HG03575 (cell line): Measurements from ENCODE around the gene FADD.
"Not testable (repeated sequence)": the region's sequence is repeated elsewhere in the genome, so short reads cannot be mapped to it uniquely, and the experiment has no call there.

ENCODE experiments used
- ATAC-seq: cut with Tn5 transposase; IDR thresholded peaks from one replicate; pipeline ENCODE4 v1.9.1; 2021; ENCODE audit not compliant: unreplicated experiment, insufficient number of reproducible peaks, low FRiP score; ENCODE audit errors: extremely low read depth

The FADD gene

DNA sequence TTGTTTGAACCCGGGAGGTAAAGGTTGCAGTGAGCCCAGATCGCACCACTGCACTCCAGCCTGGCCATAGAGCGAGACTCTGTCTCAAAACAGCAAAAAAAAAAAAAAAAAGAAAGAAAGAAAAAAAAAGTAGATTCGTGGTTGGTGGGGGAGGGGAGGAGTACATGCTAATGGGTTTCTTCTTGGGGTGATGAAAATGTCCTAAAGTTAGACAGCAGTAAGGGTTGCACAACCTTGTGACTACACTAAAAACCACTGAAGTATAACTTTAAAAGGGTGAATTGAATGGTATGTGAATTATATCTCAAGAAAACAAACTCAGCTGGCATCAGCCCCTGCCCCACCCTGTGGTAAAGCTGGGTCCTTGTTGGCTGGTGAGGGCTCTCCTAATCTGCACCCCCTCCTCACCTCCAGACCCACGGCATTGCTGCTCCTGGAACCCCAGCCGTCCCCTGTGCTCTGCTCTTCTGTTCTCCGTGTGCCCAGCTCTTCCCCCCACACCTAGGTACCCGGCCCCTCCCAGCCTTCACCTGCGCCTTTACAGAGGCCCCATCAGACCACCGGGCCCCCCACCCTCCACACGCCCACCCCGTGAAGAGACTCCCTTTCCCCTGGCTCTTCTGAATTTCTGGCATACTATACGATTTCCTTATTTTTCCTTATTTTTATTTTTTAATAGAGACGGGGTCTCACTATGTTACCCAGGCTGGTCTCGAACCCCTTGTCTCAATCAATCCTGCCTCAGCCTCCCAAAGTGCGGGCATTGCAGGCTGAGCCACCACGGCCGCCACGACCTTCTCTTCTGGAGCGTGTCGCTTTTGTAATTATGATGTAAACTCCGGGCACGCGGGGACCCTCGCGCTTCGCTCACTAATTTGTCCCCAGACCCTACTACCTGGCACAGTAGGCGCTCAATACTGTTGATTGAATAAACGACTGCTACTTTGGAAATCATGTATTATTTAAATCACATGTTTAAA, 924 bp upstream of the FADD start:
- ATAC-seq = no peak

DNA sequence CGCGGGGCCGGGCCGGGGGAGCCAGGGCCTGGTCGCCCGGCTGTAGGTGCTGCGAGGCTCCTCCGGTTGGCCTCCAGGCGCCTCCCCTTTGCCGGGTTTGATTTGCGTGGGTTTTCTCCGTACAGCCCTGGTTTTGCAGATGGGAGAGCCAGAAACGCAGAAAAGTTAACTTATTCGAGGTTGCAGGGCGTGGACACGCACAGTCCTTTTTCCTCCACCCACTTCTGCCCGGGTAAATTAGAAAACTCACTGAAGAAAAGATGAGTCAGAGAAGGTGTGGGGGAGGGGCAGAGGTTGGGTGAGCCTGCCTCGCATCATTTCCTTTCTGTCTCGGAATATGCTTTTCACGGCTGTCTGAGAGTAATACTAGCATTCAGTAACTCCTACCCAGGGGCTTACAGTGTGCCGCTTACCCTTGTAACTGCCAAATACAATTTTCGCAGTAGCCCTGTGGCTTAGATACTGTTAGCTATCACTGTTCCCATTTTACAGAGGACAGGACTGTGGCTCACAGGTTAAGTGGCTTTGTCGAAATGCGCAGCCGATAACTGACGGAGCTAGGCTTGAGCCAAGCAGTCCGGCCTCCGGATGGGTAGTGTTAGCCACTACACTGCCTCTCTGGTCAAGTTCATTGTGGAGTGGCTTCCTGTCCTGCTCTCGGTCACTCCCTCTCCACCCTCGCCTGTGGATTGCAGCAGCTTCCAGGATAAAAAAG, 812 bp downstream of the FADD start:
- ATAC-seq = no peak

DNA sequence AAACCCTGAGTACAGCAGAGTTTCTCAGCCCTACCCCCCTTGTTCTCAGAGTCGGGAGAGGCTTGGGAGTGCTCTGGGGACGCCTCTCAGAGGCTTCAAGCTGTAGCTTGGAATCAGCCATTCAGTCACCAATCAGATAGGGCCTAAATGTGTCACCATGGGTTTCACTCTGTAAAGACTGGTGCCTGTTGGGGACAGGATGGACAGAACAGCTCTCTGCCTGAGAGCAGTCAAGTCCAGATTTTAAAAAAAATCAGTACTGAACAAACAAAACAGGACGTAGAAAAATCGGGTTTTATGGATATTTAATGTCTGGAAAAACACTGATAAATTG, 1.3 kb downstream of the FADD start:
- no peak for ATAC-seq

GRCh38 chr11:70205049-70205725, 2.1 kb downstream of the FADD start:
- no peak for ATAC-seq

DNA sequence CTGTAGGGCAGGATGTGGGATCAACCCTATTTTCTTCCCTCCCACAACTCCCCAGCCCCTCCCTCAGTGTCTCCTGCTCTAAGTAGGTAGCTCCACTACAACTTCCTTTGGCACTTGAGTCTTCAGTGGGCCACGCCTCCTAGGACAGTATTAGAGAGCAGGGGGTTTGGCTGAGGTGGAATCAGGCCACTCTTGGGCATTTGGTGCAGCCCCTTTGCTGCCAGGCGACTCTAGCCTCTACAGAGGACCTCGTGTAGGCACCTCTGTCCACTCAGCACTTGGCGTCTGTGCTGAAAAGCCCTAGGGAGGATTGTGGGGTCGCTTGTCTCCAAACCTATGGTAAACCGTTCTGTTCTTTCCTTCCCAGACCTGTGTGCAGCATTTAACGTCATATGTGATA, 2.7 kb downstream of the FADD start:
- ATAC-seq = no peak

GRCh38 chr11:70206226-70206981, 3.3 kb downstream of the FADD start:
- ATAC-seq = no peak

DNA sequence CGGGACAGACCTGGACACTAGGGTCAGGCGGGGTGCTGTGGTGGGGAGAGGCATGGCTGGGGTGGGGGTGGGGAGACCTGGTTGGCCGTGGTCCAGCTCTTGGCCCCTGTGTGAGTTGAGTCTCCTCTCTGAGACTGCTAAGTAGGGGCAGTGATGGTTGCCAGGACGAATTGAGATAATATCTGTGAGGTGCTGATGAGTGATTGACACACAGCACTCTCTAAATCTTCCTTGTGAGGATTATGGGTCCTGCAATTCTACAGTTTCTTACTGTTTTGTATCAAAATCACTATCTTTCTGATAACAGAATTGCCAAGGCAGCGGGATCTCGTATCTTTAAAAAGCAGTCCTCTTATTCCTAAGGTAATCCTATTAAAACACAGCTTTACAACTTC, 3.9 kb downstream of the FADD start:
- no peak for ATAC-seq

GRCh38 chr11:70207531-70208131, 4.5 kb downstream of the FADD start:
- no peak for ATAC-seq

DNA sequence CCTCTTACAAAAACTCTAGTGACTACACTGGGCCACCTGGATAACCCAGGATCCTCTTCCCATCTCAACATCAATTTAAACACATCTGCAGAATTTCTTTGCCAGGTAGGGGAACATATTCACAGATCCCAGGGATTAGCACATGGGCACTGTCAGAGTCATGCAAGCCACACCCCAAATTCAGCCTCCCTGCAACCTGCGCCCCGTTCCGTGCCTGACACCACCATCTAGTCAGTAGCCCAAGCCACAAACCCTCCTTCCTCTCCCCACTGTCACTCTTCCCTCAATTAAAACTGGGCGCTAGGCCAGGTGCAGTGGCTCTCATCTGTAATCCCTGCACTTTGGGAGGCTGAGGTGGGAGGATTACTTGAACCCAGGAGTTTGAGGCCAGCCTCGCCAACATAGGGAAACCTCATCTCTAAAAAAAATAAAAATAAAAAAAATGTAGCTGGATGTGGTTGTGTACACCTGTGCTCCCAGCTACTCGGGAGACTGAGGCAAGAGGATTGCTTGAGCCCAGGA, 6.4 kb downstream of the FADD start:
- ATAC-seq = no peak

- no peak for ATAC-seq
Measured at GRCh38 chr11:70210051-70210501, 7.0 kb downstream of the FADD start.

DNA sequence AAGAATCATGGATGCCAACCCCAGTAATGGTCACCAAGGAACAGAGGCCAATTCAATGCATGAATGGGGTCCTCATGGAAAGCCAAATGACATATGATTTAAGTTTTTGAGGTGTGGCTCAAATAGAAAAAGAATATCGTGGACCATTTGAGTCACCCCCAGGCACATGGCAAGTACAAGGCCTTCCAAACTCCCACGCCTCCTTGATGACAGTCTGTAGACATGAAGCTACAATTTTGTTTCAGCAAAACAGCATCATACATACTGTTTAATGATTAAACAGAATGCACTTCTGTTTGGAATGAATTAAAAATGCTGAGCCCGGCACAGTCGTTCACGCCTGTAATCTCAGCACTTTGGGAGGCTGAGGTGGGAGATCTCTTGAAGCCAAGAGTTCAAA, 7.4 kb downstream of the FADD start:
- ATAC-seq = no peak

DNA sequence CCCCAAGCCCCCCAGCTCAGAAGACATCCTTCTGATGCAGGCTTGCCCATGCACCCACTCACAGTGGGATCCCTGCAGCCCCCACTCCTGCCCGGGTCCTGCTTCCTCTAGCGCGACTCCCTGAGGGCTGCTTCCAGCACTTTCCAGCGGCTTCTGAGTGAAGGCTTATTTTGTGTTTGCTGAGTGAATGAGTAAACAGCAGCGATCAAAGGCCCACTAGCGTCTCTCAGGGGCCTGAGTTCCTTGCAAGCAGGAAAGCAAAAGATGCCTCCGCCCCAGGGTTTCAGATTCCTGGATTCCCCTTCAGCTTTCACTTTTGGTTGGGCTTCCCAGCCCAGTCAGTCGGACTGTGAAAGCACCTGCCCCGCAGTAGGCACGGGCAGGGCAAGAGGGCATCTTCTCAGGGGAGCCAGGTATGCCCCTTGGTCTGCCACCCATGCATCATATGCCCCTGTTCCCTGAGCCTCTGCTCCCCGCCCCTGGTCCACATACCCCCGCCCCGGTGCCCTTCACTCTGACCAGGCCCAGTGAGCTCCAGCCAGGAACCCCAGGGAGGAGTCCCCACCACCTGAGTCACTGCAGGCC, 9.2 kb downstream of the FADD start:
- ATAC-seq = no peak

DNA sequence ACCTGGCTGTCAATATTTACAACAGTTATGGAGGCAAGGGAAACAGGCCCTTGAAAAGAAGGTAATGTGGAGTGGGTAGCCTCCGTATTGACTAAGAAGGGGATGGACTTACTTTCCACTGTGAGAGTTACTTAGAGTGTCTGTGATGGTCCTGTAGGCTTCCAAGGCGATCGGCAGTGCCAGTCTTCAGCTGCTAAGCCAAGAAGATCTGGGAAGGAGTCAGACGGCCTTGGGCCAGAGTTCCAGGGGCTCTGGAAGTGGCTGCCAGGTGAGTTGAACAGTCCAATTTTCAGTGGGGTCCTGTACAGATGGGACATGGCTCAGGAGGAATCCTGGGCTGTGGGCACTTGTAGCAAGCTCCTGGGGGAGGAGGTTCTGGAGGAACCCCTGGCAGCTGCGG, 14.3 kb downstream of the FADD start:
- ATAC-seq = not testable (repeated sequence)

DNA sequence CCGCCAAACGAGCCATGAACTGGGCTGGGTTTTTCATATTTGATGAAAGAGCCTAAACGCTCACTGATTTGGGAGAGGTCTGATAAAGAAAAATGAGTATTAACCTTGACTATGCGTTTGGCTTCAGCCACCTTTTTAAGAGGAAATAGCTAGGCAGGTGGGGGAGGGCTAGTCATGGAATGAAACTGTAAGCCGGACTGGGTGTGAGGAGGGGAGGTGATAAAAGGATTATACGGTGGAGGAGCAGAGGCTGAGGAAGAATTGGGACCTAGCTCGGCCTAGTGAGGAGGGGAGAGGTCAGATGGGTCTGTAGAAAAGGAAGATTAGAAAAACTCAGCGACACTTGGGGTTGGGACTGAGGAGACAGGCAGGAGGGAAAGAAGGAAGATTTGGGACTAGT, 15.0 kb downstream of the FADD start:
- not testable (repeated sequence) for ATAC-seq

GRCh38 chr11:70220136-70220535, 17.0 kb downstream of the FADD start:
- ATAC-seq = no peak

DNA sequence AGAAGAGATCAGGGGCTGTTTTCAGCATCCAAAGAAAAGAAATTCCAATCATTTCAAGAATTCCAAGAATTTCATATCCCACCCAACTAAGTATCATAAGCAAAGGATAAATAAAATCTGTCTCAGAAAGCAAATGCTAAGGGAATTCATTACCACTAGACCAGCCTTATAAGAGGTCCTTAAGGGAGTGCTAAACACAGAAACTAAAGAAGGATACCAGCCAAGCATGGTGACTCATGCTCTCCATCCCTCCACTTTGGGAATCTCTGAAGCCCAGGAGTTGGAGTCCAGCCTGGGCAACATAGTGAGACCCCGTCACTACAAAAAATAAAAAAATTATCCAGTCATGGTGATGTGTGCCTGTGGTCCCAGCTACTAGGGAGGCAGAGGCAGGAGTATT, 17.8 kb downstream of the FADD start:
- no peak for ATAC-seq

DNA sequence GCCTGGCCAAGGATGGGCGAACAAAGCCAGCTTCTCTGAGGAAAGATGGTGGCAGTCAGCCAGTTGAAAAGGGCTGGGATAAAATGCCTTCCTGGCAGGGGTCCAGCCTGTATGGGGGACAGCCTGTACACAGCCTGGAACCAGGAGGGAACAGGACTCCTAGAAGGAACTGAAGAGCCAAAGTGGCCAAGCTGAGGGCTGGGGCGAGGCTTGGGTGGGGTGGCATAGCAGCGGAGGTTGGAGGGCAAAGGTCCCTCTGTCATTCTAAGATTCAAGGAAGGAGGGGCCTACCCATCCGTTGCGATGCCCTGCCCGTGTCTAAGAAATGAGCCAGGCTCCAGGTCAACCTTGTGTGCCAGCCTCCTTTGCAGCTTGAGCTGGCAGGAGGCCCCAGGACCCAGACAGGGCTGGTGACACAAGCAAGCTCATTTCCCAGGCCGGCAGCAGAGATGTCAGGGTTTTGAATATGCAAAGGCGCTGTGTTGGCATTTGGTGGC, 22.6 kb downstream of the FADD start:
- no peak for ATAC-seq

- ATAC-seq = no peak
Measured at GRCh38 chr11:70226183-70226582, 23.1 kb downstream of the FADD start.
